ENCODE data around the gene RADIL. TPM values are rescaled to one million over a fixed set of nuclear protein-coding genes. Genes with fewer than 3 reads are reported as not detected.
"Not testable (repeated sequence)": the region's sequence is repeated elsewhere in the genome, so short reads cannot be mapped to it uniquely, and the experiment has no call there.

RADIL gene
- total and polyA plus RNA-seq, 7 donors = 0.65 to 3.8 (median 2.6) TPM

DNA sequence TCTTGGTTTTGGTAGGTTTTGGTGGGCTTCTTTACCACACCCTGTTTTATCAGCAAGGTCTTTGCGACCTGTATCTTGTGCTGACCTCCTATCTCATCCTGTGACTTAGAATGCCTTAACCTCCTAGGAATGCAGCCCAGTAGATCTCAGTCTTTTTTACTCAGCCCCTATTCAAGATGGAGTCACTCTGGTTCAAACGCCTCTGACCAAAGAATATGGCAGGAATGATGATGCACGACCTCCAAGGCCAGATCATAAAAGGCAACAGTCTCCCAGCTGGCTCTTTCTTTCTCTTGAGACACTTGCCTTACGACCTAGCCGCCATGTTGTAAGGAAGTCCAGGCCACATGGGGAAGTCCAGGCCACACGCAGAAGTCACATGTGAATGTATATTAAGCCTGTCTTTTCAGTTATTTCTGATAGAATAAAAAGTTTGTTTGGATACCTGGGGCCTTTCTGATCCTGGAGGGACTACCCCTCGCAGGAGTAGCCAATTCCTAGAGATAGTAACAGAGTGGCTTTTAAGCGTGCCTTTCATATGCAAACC is 10.5 kb upstream of the RADIL start:
- Histone ChIP-seq H3K9me3 (no peaks in the 10 kb centered on the region), H3K36me3 (ENCODE audit: insufficient read depth in 1 of 2, low read depth in 1 of 2) (no peaks in the 10 kb centered on the region), H3K27ac (no peak overlapping the region), H3K27me3 (ENCODE audit: insufficient read depth in 3 of 3, low read length in 2 of 3) (peaks cover 0 to 3% (median 1%) of the 10 kb centered on the region in 3 donors), H3K4me1 (no peaks in the 10 kb centered on the region), H3K4me3 (no peak overlapping the region)
- no peak for ATAC-seq
- DNase-seq = no peak
- TF ChIP-seq, protein P1, sequence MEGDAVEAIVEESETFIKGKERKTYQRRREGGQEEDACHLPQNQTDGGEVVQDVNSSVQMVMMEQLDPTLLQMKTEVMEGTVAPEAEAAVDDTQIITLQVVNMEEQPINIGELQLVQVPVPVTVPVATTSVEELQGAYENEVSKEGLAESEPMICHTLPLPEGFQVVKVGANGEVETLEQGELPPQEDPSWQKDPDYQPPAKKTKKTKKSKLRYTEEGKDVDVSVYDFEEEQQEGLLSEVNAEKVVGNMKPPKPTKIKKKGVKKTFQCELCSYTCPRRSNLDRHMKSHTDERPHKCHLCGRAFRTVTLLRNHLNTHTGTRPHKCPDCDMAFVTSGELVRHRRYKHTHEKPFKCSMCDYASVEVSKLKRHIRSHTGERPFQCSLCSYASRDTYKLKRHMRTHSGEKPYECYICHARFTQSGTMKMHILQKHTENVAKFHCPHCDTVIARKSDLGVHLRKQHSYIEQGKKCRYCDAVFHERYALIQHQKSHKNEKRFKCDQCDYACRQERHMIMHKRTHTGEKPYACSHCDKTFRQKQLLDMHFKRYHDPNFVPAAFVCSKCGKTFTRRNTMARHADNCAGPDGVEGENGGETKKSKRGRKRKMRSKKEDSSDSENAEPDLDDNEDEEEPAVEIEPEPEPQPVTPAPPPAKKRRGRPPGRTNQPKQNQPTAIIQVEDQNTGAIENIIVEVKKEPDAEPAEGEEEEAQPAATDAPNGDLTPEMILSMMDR (IDR thresholded peaks at IDR 0.05) = no peak
- intact Hi-C loops (cut with DNase I) = no loop called here
- 85 to 86% (median 85%) methylated on average over 8 of the region's 8 CpGs for WGBS, 3 donors

DNA sequence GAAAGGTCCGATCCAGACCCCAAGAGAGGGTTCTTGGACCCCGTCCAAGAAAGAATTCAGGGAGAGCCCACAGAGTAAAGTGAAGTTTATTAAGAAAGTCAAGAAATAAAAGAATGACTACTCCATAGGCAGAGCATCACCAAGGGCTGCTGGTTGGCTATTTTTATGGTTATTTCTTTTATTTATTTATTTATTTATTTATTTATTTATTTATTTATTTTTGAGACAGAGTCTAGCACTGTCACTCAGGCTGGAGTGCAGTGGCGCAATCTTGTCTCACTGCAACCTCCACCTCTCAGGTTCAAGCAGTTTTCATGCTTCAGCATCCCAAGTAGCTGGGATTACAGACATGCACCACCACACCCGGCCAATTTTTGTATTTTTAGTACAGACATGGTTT is 9.7 kb upstream of the RADIL start:
- WGBS, 3 donors = 71 to 74% (median 72%) methylated on average over 4 of the region's 4 CpGs
- H3K27ac ChIP-seq; H3K4me3 ChIP-seq; H3K9me3 ChIP-seq; DNase-seq; intact Hi-C loops (cut with DNase I); H3K27me3 ChIP-seq (ENCODE audit: insufficient read depth in 3 of 3, low read length in 2 of 3); H3K4me1 ChIP-seq; H3K36me3 ChIP-seq (ENCODE audit: insufficient read depth in 1 of 2, low read depth in 1 of 2); ATAC-seq: not testable (repeated sequence)

DNA sequence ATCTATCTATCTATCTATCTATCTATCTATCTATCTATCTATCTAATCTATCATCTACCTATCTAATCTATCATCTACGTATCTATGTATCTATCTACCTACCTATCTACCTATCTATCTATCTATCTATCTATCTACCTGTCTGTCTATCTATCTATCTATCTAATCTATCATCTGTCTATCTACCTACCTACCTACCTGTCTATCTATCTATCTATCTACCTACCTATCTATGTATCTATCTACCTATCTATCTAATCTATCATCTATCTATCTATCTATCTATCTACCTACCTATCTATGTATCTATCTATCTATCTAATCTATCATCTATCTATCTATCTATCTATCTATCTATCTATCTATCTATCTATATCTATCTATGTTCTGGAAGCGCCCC is 8.0 kb upstream of the RADIL start:
- H3K36me3 ChIP-seq (ENCODE audit: insufficient read depth in 1 of 2, low read depth in 1 of 2); H3K4me1 ChIP-seq; H3K27ac ChIP-seq; intact Hi-C loops (cut with DNase I); H3K27me3 ChIP-seq (ENCODE audit: insufficient read depth in 3 of 3, low read length in 2 of 3); ATAC-seq; DNase-seq; H3K9me3 ChIP-seq; H3K4me3 ChIP-seq: not testable (repeated sequence)
- 69 to 82% (median 78%) methylated on average over 2 of the region's 2 CpGs for WGBS, 3 donors

DNA sequence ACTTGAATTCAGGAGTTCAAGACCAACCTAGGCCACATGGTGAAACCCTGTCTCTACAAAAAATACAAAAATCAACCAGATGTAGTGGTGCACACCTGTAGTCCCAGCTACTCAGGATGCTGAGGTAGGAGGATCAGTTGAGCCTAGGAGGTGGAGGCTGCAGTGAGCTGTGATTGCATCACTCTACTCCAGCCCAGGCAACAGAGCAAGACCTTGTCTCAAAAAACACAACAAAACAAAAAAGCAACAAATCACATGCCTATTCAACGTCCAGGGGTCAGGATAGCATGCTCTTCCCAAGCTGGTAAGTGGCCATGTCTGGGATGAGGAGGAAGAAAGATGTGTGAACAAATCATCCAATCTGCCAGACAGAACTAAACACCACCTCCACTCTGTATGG is 6.2 kb upstream of the RADIL start:
- no peaks in the 10 kb centered on the region for H3K4me1 ChIP-seq
- intact Hi-C loops (cut with DNase I) = no loop called here
- H3K27ac ChIP-seq = no peak overlapping the region
- no peak overlapping the region for H3K4me3 ChIP-seq
- H3K9me3 ChIP-seq = no peaks in the 10 kb centered on the region
- no peaks in the 10 kb centered on the region for H3K27me3 ChIP-seq (ENCODE audit: insufficient read depth in 3 of 3, low read length in 2 of 3)
- ATAC-seq (no peak), DNase-seq (no peak)
- H3K36me3 ChIP-seq (ENCODE audit: insufficient read depth in 1 of 2, low read depth in 1 of 2) = no peaks in the 10 kb centered on the region
- whole genome bisulfite sequencing, 3 donors = 31 to 35% (median 33%) methylated on average over 1 of the region's 1 CpG
- TF ChIP-seq, protein P1 (IDR thresholded peaks at IDR 0.05) = no peak

DNA sequence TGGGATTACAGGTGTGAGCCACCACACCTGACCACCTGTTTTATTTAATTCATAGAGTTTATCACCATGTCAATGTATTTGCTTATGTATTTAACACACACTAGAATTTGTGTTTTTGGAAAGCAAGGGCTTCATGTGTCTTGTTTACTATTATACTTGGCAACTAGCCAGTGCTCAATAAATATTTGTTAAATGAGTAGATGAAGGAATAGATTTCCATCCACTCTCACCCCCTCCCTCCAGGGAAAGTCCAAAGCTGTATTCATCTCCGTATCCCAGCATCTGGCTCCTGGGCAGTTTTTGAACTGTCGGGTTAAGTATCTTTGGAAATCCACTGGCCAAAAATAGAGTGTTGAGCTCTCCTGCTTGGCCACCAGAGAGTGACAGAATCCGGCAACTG is 4.6 kb upstream of the RADIL start:
- no peak overlapping the region for H3K27ac ChIP-seq
- TF ChIP-seq, protein P1 (IDR thresholded peaks at IDR 0.05) = no peak
- peaks cover 0 to 10% (median 0%) of the 10 kb centered on the region in 3 donors for H3K27me3 ChIP-seq (ENCODE audit: insufficient read depth in 3 of 3, low read length in 2 of 3)
- ATAC-seq (no peak), DNase-seq (no peak)
- H3K4me1 ChIP-seq = peaks cover under 1% of the 10 kb centered on the region
- 21 to 38% (median 30%) methylated on average over 3 of the region's 3 CpGs for WGBS, 3 donors
- no peaks in the 10 kb centered on the region for H3K36me3 ChIP-seq (ENCODE audit: insufficient read depth in 1 of 2, low read depth in 1 of 2)
- no peak overlapping the region for H3K4me3 ChIP-seq
- intact Hi-C loops (cut with DNase I) = no loop called here
- H3K9me3 ChIP-seq = no peaks in the 10 kb centered on the region

DNA sequence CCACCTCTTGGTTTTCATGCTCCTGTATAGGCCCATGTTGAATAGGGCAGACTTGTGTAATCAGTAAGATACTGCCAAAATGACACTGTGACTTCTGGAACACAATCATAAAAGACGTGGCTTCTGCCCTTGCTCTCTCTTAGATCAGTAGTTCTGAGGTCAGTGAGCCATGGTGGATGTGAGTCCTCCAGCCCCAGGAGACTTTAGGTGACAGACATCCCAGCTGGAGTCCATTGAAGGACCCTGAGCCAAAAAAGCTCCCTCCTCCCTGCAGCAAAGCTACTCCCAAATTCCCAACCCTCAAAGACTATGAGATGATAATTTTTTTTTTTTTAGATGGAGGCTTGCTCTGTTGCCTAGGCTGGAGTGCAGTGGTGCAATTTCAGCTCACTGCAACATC is 3.2 kb upstream of the RADIL start:
- Histone ChIP-seq H3K27me3 (ENCODE audit: insufficient read depth in 3 of 3, low read length in 2 of 3) (peaks cover 0 to 25% (median 0%) of the 10 kb centered on the region in 3 donors), H3K4me1 (peaks cover 8% of the 10 kb centered on the region), H3K27ac (no peak overlapping the region), H3K4me3 (no peak overlapping the region), H3K9me3 (no peaks in the 10 kb centered on the region), H3K36me3 (ENCODE audit: insufficient read depth in 1 of 2, low read depth in 1 of 2) (no peaks in the 10 kb centered on the region)
- DNase-seq (no peak), ATAC-seq (no peak)
- intact Hi-C loops (cut with DNase I) = no loop called here
- WGBS, 3 donors = 25 to 43% (median 38%) methylated on average over 1 of the region's 1 CpG
- TF ChIP-seq, protein P1 (IDR thresholded peaks at IDR 0.05) = no peak
